GM12873 (cell line): Measurements from ENCODE around the gene C10orf120.

ENCODE experiments used
- CTCF ChIP-seq: IDR thresholded peaks from 2 replicates; pipeline ENCODE4 v1.5.1; 2012; ENCODE audit warnings: low read depth, mild to moderate bottlenecking, moderate library complexity, low read length, control low read depth; ENCODE audit not compliant: insufficient read depth; ENCODE audit errors: missing control alignments

C10orf120 gene

GRCh38 chr10:122733443-122733842 is 33.8 kb upstream of the C10orf120 start:
- TF ChIP-seq CTCF, result no peak

GRCh38 chr10:122730238-122730637 is 30.6 kb upstream of the C10orf120 start:
- TF ChIP-seq CTCF, result no peak

GRCh38 chr10:122729126-122729525 is 29.5 kb upstream of the C10orf120 start:
- no peak for TF ChIP-seq CTCF

- no peak for TF ChIP-seq CTCF
Measured at GRCh38 chr10:122727426-122727825, 27.8 kb upstream of the C10orf120 start.

GRCh38 chr10:122725768-122726167 is 26.1 kb upstream of the C10orf120 start:
- TF ChIP-seq CTCF, result no peak

GRCh38 chr10:122725006-122725405 is 25.4 kb upstream of the C10orf120 start:
- no peak for TF ChIP-seq CTCF

GRCh38 chr10:122721111-122721510 is 21.5 kb upstream of the C10orf120 start:
- no peak for TF ChIP-seq CTCF

GRCh38 chr10:122716025-122716424 is 16.4 kb upstream of the C10orf120 start:
- no peak for TF ChIP-seq CTCF
